ENCODE results near the gene TM4SF4.

DNA sequence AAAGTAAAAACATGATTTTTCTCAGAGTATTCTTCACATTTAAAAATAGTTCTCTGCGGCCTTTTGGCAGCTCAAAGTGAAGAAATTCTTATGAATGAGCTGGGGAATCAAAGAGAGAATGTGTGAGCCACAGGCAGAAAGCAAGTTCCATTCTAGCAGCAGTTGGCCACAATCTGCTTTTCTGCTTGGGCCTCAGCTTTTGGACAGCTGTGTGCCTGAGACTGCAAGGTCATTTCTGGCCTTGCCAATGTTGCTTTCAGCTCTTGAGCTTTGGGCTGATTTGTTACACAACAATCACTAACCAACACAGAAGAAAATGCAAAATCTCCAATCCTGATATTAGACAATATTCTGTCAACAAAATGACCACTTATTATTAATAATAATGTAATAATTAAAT, 14.4 kb upstream of the TM4SF4 start:
- TF ChIP-seq CTCF (IDR thresholded peaks at IDR 0.05; ENCODE audit: poor library complexity, severe bottlenecking) (no peak), RAD21 (conservative IDR thresholded peaks at IDR 0.05) (no peak), POLR2AphosphoS5 (IDR thresholded peaks at IDR 0.05) (no peak), EP300 (conservative IDR thresholded peaks at IDR 0.05; ENCODE audit: poor library complexity, severe bottlenecking) (no peak), SMC3 (conservative IDR thresholded peaks at IDR 0.05; ENCODE audit: poor library complexity) (no peak), EZH2 (IDR thresholded peaks at IDR 0.05; ENCODE audit: borderline replicate concordance, insufficient read depth, low read length, poor library complexity, severe bottlenecking) (no peak), TAF1 (IDR thresholded peaks at IDR 0.05; ENCODE audit: low read depth) (no peak)
- TF ChIP-seq, protein P1, sequence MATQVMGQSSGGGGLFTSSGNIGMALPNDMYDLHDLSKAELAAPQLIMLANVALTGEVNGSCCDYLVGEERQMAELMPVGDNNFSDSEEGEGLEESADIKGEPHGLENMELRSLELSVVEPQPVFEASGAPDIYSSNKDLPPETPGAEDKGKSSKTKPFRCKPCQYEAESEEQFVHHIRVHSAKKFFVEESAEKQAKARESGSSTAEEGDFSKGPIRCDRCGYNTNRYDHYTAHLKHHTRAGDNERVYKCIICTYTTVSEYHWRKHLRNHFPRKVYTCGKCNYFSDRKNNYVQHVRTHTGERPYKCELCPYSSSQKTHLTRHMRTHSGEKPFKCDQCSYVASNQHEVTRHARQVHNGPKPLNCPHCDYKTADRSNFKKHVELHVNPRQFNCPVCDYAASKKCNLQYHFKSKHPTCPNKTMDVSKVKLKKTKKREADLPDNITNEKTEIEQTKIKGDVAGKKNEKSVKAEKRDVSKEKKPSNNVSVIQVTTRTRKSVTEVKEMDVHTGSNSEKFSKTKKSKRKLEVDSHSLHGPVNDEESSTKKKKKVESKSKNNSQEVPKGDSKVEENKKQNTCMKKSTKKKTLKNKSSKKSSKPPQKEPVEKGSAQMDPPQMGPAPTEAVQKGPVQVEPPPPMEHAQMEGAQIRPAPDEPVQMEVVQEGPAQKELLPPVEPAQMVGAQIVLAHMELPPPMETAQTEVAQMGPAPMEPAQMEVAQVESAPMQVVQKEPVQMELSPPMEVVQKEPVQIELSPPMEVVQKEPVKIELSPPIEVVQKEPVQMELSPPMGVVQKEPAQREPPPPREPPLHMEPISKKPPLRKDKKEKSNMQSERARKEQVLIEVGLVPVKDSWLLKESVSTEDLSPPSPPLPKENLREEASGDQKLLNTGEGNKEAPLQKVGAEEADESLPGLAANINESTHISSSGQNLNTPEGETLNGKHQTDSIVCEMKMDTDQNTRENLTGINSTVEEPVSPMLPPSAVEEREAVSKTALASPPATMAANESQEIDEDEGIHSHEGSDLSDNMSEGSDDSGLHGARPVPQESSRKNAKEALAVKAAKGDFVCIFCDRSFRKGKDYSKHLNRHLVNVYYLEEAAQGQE (IDR thresholded peaks at IDR 0.05; ENCODE audit: borderline replicate concordance) = no peak

All from neural cell (in vitro differentiated cells).